ENCODE data around the gene WDR74. TPM values are rescaled to one million over a fixed set of nuclear protein-coding genes. Genes with fewer than 3 reads are reported as not detected.
"Not testable (repeated sequence)": the region's sequence is repeated elsewhere in the genome, so short reads cannot be mapped to it uniquely, and the experiment has no call there.

WDR74 gene
- total RNA-seq, 1 experiment from 2014 or later, result 155 TPM

- no TSS peak for BruUV-seq (replicated peaks)
- no peaks in the 10 kb centered on the region for H3K27me3 ChIP-seq (replicated peaks; ENCODE audit: insufficient read depth, low read depth, low read length, poor library complexity)
- no peak for DNase-seq (ENCODE audit: low spot score)
- H3K4me1 ChIP-seq (ENCODE audit: insufficient read depth, low read length, poor library complexity, severe bottlenecking), result peaks cover 38% of the 10 kb centered on the region
- peaks cover 16% of the 10 kb centered on the region for H3K36me3 ChIP-seq (ENCODE audit: insufficient read depth, low read length, poor library complexity, severe bottlenecking)
- ChIA-PET POLR2A (ENCODE audit: low non-redundant PET) (no interaction called here), CTCF (no interaction called here)
- H3K27ac ChIP-seq (ENCODE audit: low read depth, low read length, poor library complexity, severe bottlenecking), result peak overlapping the region; percentile 33
- TF ChIP-seq CTCF (conservative IDR thresholded peaks at IDR 0.05; ENCODE audit: low read depth, low read length) (no peak), EZH2 (IDR thresholded peaks at IDR 0.05; ENCODE audit: borderline replicate concordance, low read depth, low read length, poor library complexity, severe bottlenecking) (no peak)
- intact Hi-C loops (cut with micrococcal nuclease; ENCODE audit: unreplicated experiment), result no loop called here
- no peak overlapping the region for H3K4me3 ChIP-seq (ENCODE audit: low read depth, low read length, poor library complexity, severe bottlenecking)
- no peaks in the 10 kb centered on the region for H3K9me3 ChIP-seq (ENCODE audit: low read depth, low read length, poor library complexity, severe bottlenecking)
Measured at GRCh38 chr11:62863687-62864335, 24.4 kb upstream of the WDR74 start.

GRCh38 chr11:62861564-62862192 is 22.3 kb upstream of the WDR74 start:
- intact Hi-C loops (cut with micrococcal nuclease; ENCODE audit: unreplicated experiment), result loop anchor here (1.0 kb wide), 1 partner anchor 74 kb away; the partner anchor contains the start of gene TMEM179B
- H3K4me3 ChIP-seq (ENCODE audit: low read depth, low read length, poor library complexity, severe bottlenecking); H3K27me3 ChIP-seq (replicated peaks; ENCODE audit: insufficient read depth, low read depth, low read length, poor library complexity); H3K9me3 ChIP-seq (ENCODE audit: low read depth, low read length, poor library complexity, severe bottlenecking); BruUV-seq (replicated peaks); POLR2A ChIA-PET (ENCODE audit: low non-redundant PET); DNase-seq (ENCODE audit: low spot score): not testable (repeated sequence)
- Histone ChIP-seq H3K36me3 (ENCODE audit: insufficient read depth, low read length, poor library complexity, severe bottlenecking) (peaks cover 14% of the 10 kb centered on the region), H3K27ac (ENCODE audit: low read depth, low read length, poor library complexity, severe bottlenecking) (peak overlapping the region; percentile 65), H3K4me1 (ENCODE audit: insufficient read depth, low read length, poor library complexity, severe bottlenecking) (peaks cover 38% of the 10 kb centered on the region)
- CTCF ChIA-PET, result interaction anchor here (0.6 to 0.7 kb wide), 4 partner anchors 20 to 347 kb away, joined by 3 to 6 read pairs (median 4); partner anchors contain the start of gene SLC3A2

GRCh38 chr11:62860835-62861563 is 21.6 kb upstream of the WDR74 start:
- intact Hi-C loops (cut with micrococcal nuclease; ENCODE audit: unreplicated experiment), result no loop called here
- DNase-seq (ENCODE audit: low spot score), result no peak
- H3K27ac ChIP-seq (ENCODE audit: low read depth, low read length, poor library complexity, severe bottlenecking), result peak overlapping the region; percentile 65
- H3K4me3 ChIP-seq (ENCODE audit: low read depth, low read length, poor library complexity, severe bottlenecking), result no peak overlapping the region
- no peak for TF ChIP-seq CTCF (conservative IDR thresholded peaks at IDR 0.05; ENCODE audit: low read depth, low read length)
- TF ChIP-seq EZH2 (IDR thresholded peaks at IDR 0.05; ENCODE audit: borderline replicate concordance, low read depth, low read length, poor library complexity, severe bottlenecking), result no peak
- H3K27me3 ChIP-seq (replicated peaks; ENCODE audit: insufficient read depth, low read depth, low read length, poor library complexity), result no peaks in the 10 kb centered on the region
- H3K36me3 ChIP-seq (ENCODE audit: insufficient read depth, low read length, poor library complexity, severe bottlenecking), result peaks cover 8% of the 10 kb centered on the region
- POLR2A ChIA-PET (ENCODE audit: low non-redundant PET), result interaction anchor here (0.6 kb wide), 2 partner anchors 19 to 20 kb away, joined by 3 to 4 read pairs; no protein-coding TSS in a partner anchor
- H3K4me1 ChIP-seq (ENCODE audit: insufficient read depth, low read length, poor library complexity, severe bottlenecking), result peaks cover 38% of the 10 kb centered on the region
- BruUV-seq (replicated peaks), result no TSS peak
- H3K9me3 ChIP-seq (ENCODE audit: low read depth, low read length, poor library complexity, severe bottlenecking), result no peaks in the 10 kb centered on the region
- CTCF ChIA-PET, result no interaction called here

GRCh38 chr11:62859281-62859703 is 19.9 kb upstream of the WDR74 start:
- H3K9me3 ChIP-seq (ENCODE audit: low read depth, low read length, poor library complexity, severe bottlenecking); H3K4me3 ChIP-seq (ENCODE audit: low read depth, low read length, poor library complexity, severe bottlenecking); POLR2A ChIA-PET (ENCODE audit: low non-redundant PET): not testable (repeated sequence)

More at GRCh38 chr11:62859281-62859703, 19.9 kb upstream of the WDR74 start:
- intact Hi-C loops (cut with micrococcal nuclease; ENCODE audit: unreplicated experiment), result loop anchor here (5.0 to 10.0 kb wide), 2 partner anchors 127 to 264 kb away; partner anchors contain the start of gene TUT1
- Histone ChIP-seq H3K27ac (ENCODE audit: low read depth, low read length, poor library complexity, severe bottlenecking) (peak overlapping the region; percentile 62), H3K4me1 (ENCODE audit: insufficient read depth, low read length, poor library complexity, severe bottlenecking) (peaks cover 38% of the 10 kb centered on the region), H3K36me3 (ENCODE audit: insufficient read depth, low read length, poor library complexity, severe bottlenecking) (peaks cover 15% of the 10 kb centered on the region)
- BruUV-seq (replicated peaks); DNase-seq (ENCODE audit: low spot score); H3K27me3 ChIP-seq (replicated peaks; ENCODE audit: insufficient read depth, low read depth, low read length, poor library complexity); CTCF ChIA-PET: not testable (repeated sequence)
